Measurements from ENCODE around the gene NTMT2.
"Not testable (repeated sequence)": the region's sequence is repeated elsewhere in the genome, so short reads cannot be mapped to it uniquely, and the experiment has no call there.

The NTMT2 gene

GRCh38 chr1:170145770-170146676 is at the start of gene NTMT2:
Gene NTMT2 (plus strand): TSS chr1:170145959. CDS start chr1:170146108, 149 bp downstream.
- DNase-seq, result no peak

- no peak for DNase-seq
Observed at GRCh38 chr1:170095976-170096748, 49.6 kb upstream of the NTMT2 start.

- no peak for DNase-seq
Observed at GRCh38 chr1:170096806-170097340, 48.9 kb upstream of the NTMT2 start.

DNA sequence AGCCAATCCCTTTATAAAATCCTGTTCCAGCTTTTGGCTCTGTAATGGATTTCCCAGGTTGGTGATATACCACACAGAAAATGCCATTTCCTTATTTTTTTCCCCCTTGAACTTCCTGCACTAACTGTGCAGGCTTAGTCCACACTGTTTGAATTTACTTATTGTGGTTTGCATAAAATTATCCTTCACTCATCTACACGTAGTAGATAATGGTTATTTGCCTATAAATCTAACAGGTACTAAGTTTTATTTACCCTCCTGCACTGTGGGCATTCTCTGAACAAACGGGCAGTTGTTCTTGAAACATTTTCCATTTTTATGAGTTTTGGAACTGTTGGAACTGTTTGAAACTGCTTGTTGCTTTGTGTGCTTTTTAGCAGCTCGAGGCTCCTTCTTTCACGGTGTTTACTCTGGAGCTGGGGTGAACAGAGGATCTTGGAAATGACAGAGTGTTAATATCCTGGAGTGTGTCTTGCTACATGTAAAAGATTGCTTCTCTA is 48.3 kb upstream of the NTMT2 start:
- peak; percentile 21 for DNase-seq

DNA sequence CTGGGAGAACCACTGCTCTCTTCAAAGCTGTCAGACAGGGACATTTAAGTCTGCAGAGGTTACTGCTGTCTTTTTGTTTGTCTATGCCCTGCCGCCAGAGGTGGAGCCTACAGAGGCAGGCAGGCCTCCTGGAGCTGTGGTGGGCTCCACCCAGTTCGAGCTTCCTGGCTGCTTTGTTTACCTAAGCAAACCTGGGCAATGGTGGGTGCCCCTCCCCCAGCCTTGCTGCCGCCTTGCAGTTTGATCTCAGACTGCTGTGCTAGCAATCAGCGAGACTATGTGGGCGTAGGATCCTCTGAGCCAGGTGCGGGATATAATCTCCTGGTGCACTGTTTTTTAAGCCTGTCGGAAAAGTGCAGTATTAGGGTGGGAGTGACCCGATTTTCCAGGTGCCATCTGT is 32.6 kb upstream of the NTMT2 start:
- not testable (repeated sequence) for DNase-seq

DNA sequence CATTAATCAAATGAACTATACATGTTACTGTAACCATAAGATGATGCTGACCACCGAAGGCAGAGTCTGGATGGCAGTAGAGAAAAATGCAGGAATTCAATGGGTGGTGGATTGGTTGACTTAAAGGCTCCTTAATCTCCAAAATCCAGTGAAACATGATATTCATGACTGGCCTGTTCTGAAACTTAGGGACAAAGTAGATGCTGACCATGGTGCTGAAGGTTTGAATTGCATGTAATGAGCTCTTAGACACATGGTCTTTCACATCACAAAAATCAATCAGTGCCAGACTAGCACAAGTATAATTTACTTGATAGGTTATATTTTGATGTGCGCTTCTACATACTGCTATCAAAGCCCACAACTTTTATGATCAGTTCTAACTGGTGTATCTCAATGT is 30.9 kb upstream of the NTMT2 start:
- no peak for DNase-seq

- no peak for DNase-seq
Observed at GRCh38 chr1:170122366-170122765, 23.4 kb upstream of the NTMT2 start.

DNA sequence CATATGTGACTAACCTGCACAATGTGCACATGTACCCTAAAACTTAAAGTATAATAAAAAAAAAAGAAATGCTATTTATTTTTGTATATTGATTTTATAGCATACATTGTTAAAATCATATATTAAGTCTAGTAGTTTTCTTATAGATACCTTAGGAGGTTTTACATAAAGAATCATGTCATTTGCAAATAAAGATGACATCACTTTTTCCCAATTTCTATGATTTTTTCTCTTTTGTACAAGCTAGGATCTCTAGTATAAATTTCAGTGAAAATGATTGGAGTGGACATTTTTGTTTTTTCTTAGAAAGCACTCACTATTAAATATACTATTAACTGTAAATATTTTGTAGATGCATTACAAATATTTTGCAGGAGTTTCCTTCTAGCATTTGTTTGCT is 20.5 kb upstream of the NTMT2 start:
- no peak for DNase-seq

DNA sequence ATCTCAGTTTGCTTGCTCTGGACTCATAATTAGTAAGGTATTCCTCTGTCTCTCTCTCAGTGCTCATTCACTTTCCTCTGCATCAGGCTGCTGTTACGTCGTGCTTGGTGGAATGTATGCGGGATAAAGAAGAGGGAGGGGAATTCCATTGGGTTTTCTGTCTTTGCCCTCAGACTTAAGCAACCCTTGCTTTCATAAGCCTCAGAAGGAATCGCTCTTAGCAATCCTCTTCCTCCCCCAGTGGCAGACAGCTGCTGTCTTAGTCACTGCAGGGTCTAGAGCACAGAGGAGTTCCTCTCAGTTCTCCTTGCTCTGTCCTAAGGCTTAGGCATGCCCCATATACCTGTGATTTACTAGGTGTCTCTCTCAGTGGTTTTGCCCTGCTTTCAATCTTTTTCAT is 19.1 kb upstream of the NTMT2 start:
- DNase-seq, result no peak

GRCh38 chr1:170131450-170131849 is 14.3 kb upstream of the NTMT2 start:
- no peak for DNase-seq

- DNase-seq, result no peak
Observed at GRCh38 chr1:170131984-170132383, 13.8 kb upstream of the NTMT2 start.

- peak; percentile 51 for DNase-seq
Observed at GRCh38 chr1:170133766-170134495, 11.8 kb upstream of the NTMT2 start.

GRCh38 chr1:170134521-170134920 is 11.2 kb upstream of the NTMT2 start:
- DNase-seq, result no peak

GRCh38 chr1:170140371-170140770 is 5.4 kb upstream of the NTMT2 start:
- no peak for DNase-seq

DNA sequence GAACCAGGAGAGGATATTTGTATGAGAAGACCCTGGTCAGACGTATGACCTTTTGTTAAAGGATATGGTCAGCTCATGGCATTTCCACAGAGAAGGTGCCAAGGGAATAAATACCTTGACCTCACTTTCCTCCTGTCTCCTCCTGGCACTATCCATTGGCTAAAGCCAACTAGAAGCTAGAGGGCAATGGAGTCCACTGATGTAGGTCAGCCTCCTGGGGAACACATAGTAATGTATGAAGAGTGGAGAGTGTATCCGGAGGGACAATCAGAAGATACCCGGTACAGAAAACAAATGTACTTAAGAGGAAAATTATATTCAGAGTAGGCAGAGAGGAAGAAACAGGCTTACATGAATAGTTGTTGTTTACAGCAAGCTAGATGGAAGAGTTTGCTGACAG is 698 bp upstream of the NTMT2 start:
- DNase-seq, result no peak

GRCh38 chr1:170146720-170147263 is 1.0 kb downstream of the NTMT2 start:
- no peak for DNase-seq

DNA sequence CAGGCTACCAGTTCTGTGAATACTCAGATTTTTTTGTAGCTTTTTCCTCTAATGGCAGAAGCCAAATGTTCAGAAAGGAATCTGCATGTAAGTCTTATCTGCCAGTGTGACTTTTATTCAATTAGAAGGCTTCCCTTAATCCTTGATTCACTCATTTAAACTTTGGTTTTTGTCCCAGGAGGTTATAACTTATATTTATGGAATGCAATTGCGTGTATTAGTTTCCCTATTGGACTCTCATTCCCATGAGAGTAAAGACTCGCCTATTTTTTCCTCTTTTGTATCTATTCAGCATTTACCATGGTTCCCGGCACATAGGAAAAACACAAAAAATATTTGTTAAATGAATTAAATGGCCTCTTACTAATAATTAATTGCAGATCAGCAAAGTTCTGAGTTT is 3.5 kb downstream of the NTMT2 start:
- DNase-seq, result no peak

- DNase-seq, result no peak
Observed at GRCh38 chr1:170150016-170150415, 4.3 kb downstream of the NTMT2 start.

GRCh38 chr1:170150921-170151320 is 5.2 kb downstream of the NTMT2 start:
- DNase-seq, result no peak

DNA sequence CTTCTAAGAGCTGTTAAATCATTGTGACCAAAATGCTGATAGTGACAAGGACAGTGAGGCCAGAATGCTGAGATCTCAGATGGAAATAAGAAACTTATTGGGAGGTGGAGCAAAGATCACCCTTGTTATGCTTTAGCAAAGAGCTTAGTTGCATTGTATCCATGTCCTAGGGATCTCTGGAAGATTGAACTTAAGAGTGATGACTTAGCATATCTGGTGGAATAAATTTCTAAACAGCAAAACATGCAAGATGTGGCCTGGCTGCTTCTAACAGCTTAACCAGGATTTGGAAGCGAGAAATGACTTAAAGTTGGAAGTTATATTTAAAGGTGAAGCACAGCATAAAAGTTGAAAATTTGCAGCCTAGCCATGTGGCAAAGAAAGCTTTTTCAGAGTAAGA is 7.7 kb downstream of the NTMT2 start:
- DNase-seq, result no peak

GRCh38 chr1:170155055-170155454 is 9.3 kb downstream of the NTMT2 start:
- DNase-seq, result no peak

- no peak for DNase-seq
Observed at GRCh38 chr1:170156594-170156993, 10.8 kb downstream of the NTMT2 start.

DNA sequence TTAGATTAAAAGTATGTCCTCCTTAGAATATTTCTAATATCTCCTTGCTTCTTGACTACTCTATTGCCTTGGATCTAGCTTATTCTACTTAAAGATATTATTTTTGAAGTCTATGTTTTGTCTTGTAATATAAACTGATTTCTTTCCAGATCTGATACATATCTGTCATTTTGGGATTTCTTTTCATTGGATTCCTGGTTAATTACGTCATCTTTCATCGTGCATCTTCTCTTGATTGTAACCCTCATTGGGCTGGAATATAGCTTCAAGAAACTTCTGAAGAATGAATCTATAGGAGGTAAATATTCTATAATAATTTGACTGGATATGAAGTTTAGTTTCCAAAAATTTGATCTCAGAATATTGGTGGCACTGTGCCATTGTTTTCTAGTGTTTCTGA is 12.1 kb downstream of the NTMT2 start:
- DNase-seq, result no peak
